Fibroblast of lung (primary cell): ENCODE results near the gene P2RY8.

ENCODE experiments used
- CTCF ChIP-seq, 2 donors: IDR thresholded peaks in 1 of 2; conservative IDR thresholded peaks in 1 of 2; 1 replicate in 1 of 2; 2 replicates in 1 of 2; pipeline ENCODE4 v1.5.1; 2011 to 2012; ENCODE audit warnings: low read length in 2 of 2, control low read depth in 1 of 2, inconsistent platforms in 1 of 2, low read depth in 1 of 2, mild to moderate bottlenecking in 1 of 2
- EZH2 ChIP-seq: IDR thresholded peaks from 2 replicates; pipeline ENCODE4 v1.5.1; 2012; ENCODE audit warnings: low read length, control low read depth, mild to moderate bottlenecking; ENCODE audit errors: missing control alignments

- no peak for TF ChIP-seq CTCF (conservative IDR thresholded peaks at IDR 0.05 in 1 of 2, IDR thresholded peaks at IDR 0.05 in 1 of 2; ENCODE audit: low read depth in 1 of 2, low read length in 2 of 2)
- no peak for TF ChIP-seq EZH2
These were observed 83.6 kb downstream of the P2RY8 start for GRCh38 chrX:1453395-1453783.
